HEK293 (cell line): Measurements from ENCODE around the gene SPEM2.

ENCODE experiments used
- KLF1 ChIP-seq: fragments of 450-650 bp; formaldehyde crosslinking; IDR thresholded peaks from 2 replicates; pipeline ENCODE4 v1.5.1; 2016; ENCODE audit warnings: missing biosample characterization, missing genetic modification characterization
- ZFP69B ChIP-seq: fragments of 450-650 bp; formaldehyde crosslinking; IDR thresholded peaks from 2 replicates; pipeline ENCODE4 v1.5.1; 2016; ENCODE audit warnings: missing biosample characterization, missing genetic modification characterization
- ZNF37A ChIP-seq: fragments of 450-650 bp; IDR thresholded peaks from 2 replicates; pipeline ENCODE4 v1.5.1; 2018; ENCODE audit warnings: missing biosample characterization, missing genetic modification characterization
- TF ChIP-seq, protein P1 (sequence below): fragments of 450-650 bp; formaldehyde crosslinking; IDR thresholded peaks from 2 replicates; pipeline ENCODE4 v1.5.1; 2016; ENCODE audit warnings: missing biosample characterization, missing genetic modification characterization

The SPEM2 gene

DNA sequence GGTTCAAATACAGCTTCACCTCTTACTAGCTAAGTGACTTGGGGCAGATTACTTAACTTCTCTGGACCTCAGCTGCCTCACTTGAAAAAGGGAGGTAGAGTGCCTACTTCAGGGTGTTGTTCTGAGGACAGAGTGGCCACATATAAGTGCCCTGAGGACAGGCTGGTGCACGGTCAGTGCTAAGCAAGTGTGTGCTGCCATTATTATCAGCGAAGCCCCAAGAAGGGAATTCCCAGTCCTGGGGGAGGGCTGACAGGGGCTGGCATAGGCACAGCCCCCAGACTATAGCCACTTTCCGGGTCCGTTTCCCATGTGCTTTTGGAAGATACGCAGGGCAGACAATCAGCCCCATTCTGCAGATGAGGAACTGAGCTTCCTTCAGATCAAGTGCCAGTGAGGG is 51.5 kb downstream of the SPEM2 start (continued):
- TF ChIP-seq ZNF37A (tag by site-specific recombination) (no peak), KLF1 (tag by site-specific recombination) (no peak), ZFP69B (tag by site-specific recombination) (no peak)
- TF ChIP-seq, protein P1, sequence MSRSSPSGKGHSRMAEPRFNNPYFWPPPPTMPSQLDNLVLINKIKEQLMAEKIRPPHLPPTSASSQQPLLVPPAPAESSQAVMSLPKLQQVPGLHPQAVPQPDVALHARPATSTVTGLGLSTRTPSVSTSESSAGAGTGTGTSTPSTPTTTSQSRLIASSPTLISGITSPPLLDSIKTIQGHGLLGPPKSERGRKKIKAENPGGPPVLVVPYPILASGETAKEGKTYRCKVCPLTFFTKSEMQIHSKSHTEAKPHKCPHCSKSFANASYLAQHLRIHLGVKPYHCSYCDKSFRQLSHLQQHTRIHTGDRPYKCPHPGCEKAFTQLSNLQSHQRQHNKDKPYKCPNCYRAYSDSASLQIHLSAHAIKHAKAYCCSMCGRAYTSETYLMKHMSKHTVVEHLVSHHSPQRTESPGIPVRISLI (tag by site-specific recombination) = no peak
